HL-60 (cell line): ENCODE measurements around the gene ALPL.

ENCODE experiments used
- DNase-seq, 2 experiments: peaks; one replicate each; pipeline ENCODE4 v3.0.0-alpha.2; 2010 to 2020; ENCODE audit warnings: low read depth in 1 of 2, low spot score in 1 of 2
- H3K27ac ChIP-seq: fragments of 250-450 bp; sonication (Bioruptor Pico); replicated peaks from 2 replicates; pipeline ENCODE4 v1.5.1; 2020; ENCODE audit warnings: mild to moderate bottlenecking, moderate library complexity
- H3K27me3 ChIP-seq: fragments of 250-450 bp; sonication (Bioruptor Pico); 2 replicates; pipeline ENCODE4 v1.5.1; 2021; ENCODE audit warnings: mild to moderate bottlenecking, moderate library complexity; ENCODE audit not compliant: insufficient read depth, poor library complexity, severe bottlenecking
- H3K4me3 ChIP-seq: replicated peaks from 2 replicates; pipeline ENCODE4 v1.5.1; 2011; ENCODE audit warnings: mild to moderate bottlenecking, control low read depth, low read length; ENCODE audit not compliant: insufficient read depth
- CTCF ChIP-seq: IDR thresholded peaks from one replicate; pipeline ENCODE4 v1.5.1; 2011; ENCODE audit warnings: low read length, control low read depth, inconsistent platforms; ENCODE audit not compliant: insufficient read depth
- GABPA ChIP-seq: IDR thresholded peaks from 2 replicates; pipeline ENCODE4 v1.6.1; 2012; ENCODE audit warnings: low read depth
- POLR2AphosphoS5 ChIP-seq: IDR thresholded peaks from 2 replicates; pipeline ENCODE4 v1.6.1; 2012; ENCODE audit warnings: low read depth
- REST ChIP-seq: IDR thresholded peaks from 2 replicates; pipeline ENCODE4 v1.6.1; 2012; ENCODE audit warnings: low read depth; ENCODE audit not compliant: insufficient replicate concordance
- SPI1 ChIP-seq: IDR thresholded peaks from 2 replicates; pipeline ENCODE4 v1.6.1; 2012; ENCODE audit warnings: low read depth, mild to moderate bottlenecking, borderline replicate concordance

The ALPL gene

GRCh38 chr1:21510113-21510493 lies 880 bp downstream of the ALPL start:
- no peak overlapping the region for H3K27ac ChIP-seq
- no peak for TF ChIP-seq CTCF
- no peak for TF ChIP-seq GABPA
- no peak for TF ChIP-seq REST
- TF ChIP-seq SPI1, result no peak
- TF ChIP-seq POLR2AphosphoS5, result no peak
- no peak overlapping the region for H3K4me3 ChIP-seq
- no peak for DNase-seq
- H3K27me3 ChIP-seq, result peaks cover 31% of the 10 kb centered on the region

GRCh38 chr1:21510885-21511578 lies 1.8 kb downstream of the ALPL start:
- Histone ChIP-seq H3K4me3 (no peak overlapping the region), H3K27me3 (peaks cover 31% of the 10 kb centered on the region), H3K27ac (no peak overlapping the region)
- TF ChIP-seq SPI1, result no peak
- TF ChIP-seq GABPA, result no peak
- TF ChIP-seq CTCF, result peak; percentile 13
- no peak for DNase-seq

- DNase-seq, result no peak
- Histone ChIP-seq H3K27ac (no peak overlapping the region), H3K27me3 (peaks cover 31% of the 10 kb centered on the region), H3K4me3 (no peak overlapping the region)
- TF ChIP-seq REST (no peak), SPI1 (peak; percentile 52; the same call in 1 of the 2 replicates)
Observed at GRCh38 chr1:21511579-21512522, 2.6 kb downstream of the ALPL start.

- Histone ChIP-seq H3K27ac (no peak overlapping the region), H3K27me3 (peaks cover 21% of the 10 kb centered on the region), H3K4me3 (no peak overlapping the region)
- TF ChIP-seq CTCF, result no peak
- TF ChIP-seq SPI1, result no peak
- TF ChIP-seq GABPA, result no peak
- no peak for TF ChIP-seq POLR2AphosphoS5
- no peak for TF ChIP-seq REST
- no peak for DNase-seq
Observed at GRCh38 chr1:21514245-21514644, 5.0 kb downstream of the ALPL start.
